GM18870 (cell line): Measurements from ENCODE around the gene CTNNA1.
"Not testable (repeated sequence)": the region's sequence is repeated elsewhere in the genome, so short reads cannot be mapped to it uniquely, and the experiment has no call there.

ENCODE experiments used
- ATAC-seq: cut with Tn5 transposase; IDR thresholded peaks from one replicate; pipeline ENCODE4 v1.9.1; 2021; ENCODE audit warnings: moderate library complexity; ENCODE audit not compliant: unreplicated experiment

The CTNNA1 gene

DNA sequence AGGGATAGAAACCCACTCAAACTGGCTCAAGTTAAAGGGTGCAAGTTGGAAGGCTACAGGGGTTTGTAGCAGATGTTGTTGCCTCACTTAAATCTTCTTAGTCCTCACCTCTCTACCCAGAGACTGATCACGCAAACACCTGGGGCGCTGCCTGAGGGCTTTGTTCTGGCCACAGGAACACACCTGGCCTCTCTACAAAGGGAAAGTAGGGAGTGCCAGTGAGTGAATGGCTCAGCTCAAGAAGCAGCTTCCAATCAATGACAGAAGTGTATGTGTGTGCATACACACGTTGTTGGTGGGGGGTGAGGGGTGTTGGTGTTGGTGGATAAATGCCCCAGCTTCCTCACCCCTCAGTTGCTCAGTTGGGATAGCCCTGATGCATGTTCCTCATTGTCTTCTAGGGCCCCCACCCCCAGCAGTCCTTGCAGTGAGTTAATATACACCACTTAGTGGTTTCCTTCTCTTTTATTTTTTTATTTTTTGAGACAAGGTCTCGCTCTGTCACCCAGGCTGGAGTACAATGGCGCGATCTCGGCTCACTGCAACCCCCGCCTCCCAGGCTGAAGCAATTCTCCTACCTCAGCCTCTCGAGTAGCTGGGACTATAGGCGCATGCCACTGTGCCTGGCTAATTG is 30.6 kb upstream of the CTNNA1 start:
- no peak for ATAC-seq

DNA sequence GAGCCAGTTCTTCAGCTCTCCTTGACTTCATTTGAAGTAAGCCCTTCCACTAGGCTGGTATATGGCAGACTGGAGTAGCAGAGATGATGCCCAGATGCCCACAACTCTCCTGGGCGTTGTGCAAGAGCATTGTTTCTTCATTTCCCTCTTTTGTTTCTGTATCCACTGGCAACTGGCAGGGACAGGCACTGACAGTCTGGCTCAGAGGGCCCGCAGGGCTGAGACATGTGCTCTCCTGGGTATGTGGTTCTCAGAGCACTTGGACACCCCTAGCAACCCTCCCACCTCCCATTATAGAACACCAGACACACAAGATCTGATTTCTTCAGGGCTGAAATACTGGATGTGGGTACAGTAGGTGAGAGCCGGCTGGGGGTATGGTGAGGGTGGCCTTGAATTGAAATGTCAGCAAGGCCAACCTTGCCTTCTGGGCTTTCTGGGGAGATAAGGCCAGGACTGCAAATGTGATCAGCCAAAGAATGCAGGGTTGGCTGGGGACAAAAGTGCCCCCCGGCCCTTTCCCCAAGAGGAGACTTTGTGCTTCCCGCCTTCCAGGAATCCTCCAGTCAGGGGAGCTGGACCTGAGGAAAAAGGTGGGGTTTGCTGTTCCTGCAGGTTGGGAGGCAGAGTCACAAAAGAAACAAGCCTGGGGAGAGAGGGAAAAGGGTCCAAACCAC is 28.6 kb upstream of the CTNNA1 start:
- ATAC-seq, result no peak

- no peak for ATAC-seq
These were observed 27.9 kb upstream of the CTNNA1 start for GRCh38 chr5:138725153-138725817.

DNA sequence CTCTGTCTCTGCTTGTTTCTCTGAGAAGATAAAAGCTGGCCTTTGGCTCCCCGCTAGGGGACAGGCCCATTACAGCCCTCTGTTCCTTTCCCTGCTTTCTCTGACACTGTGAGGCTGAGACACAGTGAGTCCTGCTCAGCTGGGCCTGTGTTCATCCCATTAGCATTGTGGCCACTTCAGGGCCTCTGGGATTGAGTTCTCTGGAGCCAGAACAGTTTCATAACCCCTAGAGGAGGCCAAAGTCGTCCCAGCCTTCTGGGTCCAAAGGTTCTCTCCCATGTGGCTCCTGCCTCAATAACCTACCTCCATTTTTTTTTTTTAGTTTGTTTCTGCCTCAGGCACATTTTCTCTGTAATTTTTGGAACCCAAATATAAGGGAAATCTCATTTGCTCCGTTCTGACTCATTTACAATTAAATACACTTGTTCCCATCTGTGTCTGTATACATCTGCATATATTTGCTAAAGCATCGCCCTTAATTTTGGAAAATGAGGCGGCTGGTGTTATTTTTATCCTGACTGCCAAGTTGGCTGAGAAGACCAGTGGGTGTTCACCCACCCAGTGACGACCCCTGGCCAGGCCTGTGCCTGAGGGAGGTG is 27.3 kb upstream of the CTNNA1 start:
- ATAC-seq, result no peak

- ATAC-seq, result no peak
These were observed 26.4 kb upstream of the CTNNA1 start for GRCh38 chr5:138726848-138727247.

- not testable (repeated sequence) for ATAC-seq
These were observed 22.7 kb upstream of the CTNNA1 start for GRCh38 chr5:138730496-138730895.

DNA sequence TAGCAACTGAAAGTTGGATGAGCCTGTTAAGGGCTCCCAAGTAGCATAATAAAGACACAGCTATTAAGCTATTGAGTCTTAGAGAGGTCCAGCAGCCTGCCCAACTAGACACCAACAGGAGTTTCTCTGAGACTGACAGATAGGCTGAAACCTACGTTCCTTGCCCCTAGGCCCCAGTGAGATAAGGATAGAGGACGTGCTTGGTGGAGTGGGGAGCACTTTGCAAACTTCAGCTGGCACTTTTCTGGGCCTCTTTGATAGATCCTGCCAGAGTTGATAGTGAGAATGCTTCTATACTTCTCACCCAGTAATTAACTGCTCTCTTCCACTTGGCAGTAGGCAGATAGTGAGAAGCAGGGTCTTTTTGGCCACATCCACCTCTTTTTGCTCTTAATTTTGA is 20.8 kb upstream of the CTNNA1 start:
- no peak for ATAC-seq

- no peak for ATAC-seq
These were observed 20.3 kb upstream of the CTNNA1 start for GRCh38 chr5:138732933-138733332.

GRCh38 chr5:138733509-138733908 is 19.7 kb upstream of the CTNNA1 start:
- ATAC-seq, result no peak

- no peak for ATAC-seq
These were observed 16.9 kb upstream of the CTNNA1 start for GRCh38 chr5:138736293-138736692.

GRCh38 chr5:138737494-138738265 is 15.5 kb upstream of the CTNNA1 start:
- ATAC-seq, result no peak

DNA sequence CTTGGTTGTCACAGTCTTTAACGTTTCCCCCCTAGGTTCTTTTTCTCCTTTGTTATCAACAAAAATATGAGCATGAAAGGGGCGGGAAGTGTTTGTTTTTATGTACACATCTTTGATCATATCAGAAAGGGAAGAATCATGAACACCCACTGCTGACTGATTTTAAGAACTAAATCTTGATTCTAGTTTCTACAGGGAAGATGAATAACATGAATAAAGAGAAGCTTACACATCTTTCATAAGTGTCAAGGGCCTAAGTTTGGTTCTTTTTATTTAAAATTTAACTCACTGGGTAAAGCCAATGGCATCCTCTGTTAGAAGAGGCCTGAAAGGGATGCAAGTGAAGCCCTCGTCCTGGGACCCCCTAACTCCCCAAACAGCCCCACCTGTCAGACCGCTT is 14.8 kb upstream of the CTNNA1 start:
- no peak for ATAC-seq

DNA sequence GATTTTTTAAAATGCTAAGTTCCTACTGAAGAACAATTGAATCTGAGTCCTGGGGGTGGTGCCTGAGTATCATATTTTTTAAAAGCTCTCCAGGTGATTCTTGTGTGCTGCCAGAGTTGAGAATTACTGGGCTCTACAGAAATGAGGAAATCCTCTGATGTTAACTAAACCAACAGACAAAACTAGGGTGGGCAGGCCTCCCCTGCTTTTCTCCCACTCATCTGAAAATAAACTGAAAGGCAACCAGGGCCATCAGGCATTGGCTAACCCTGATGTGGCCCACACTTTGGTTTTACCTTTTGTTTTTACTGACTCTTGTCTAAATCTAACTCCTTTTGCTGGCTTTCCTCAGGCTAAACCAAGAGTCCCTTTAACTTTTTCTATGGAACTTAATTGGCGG is 13.3 kb upstream of the CTNNA1 start:
- ATAC-seq, result no peak

GRCh38 chr5:138743484-138743883 is 9.7 kb upstream of the CTNNA1 start:
- ATAC-seq, result no peak

- ATAC-seq, result no peak
These were observed 8.0 kb upstream of the CTNNA1 start for GRCh38 chr5:138745268-138745667.

DNA sequence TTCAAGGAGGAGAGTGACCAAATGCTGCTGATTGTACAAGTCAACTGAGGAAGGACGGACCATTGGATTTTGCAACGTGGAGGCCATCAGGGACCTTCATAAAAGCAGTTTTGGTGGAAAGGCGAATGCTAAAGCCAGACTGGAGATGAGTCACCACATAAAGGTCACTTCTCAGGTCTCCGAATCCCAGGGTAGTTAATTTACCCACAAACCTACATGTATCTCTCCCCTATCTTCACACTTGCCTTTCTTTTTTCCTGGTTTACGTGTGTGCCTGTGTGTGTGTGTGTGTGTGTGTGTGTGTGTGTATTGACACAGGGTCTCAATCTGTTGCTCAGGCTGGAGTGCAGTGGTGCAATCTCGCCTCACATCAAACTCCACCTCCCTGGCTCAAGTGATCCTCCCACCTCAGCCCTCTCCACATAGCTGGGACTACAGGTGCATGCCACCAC is 4.6 kb upstream of the CTNNA1 start:
- ATAC-seq, result no peak

GRCh38 chr5:138751344-138751743 is 1.9 kb upstream of the CTNNA1 start:
- ATAC-seq, result not testable (repeated sequence)

GRCh38 chr5:138752341-138752950 is 779 bp upstream of the CTNNA1 start:
- no peak for ATAC-seq

DNA sequence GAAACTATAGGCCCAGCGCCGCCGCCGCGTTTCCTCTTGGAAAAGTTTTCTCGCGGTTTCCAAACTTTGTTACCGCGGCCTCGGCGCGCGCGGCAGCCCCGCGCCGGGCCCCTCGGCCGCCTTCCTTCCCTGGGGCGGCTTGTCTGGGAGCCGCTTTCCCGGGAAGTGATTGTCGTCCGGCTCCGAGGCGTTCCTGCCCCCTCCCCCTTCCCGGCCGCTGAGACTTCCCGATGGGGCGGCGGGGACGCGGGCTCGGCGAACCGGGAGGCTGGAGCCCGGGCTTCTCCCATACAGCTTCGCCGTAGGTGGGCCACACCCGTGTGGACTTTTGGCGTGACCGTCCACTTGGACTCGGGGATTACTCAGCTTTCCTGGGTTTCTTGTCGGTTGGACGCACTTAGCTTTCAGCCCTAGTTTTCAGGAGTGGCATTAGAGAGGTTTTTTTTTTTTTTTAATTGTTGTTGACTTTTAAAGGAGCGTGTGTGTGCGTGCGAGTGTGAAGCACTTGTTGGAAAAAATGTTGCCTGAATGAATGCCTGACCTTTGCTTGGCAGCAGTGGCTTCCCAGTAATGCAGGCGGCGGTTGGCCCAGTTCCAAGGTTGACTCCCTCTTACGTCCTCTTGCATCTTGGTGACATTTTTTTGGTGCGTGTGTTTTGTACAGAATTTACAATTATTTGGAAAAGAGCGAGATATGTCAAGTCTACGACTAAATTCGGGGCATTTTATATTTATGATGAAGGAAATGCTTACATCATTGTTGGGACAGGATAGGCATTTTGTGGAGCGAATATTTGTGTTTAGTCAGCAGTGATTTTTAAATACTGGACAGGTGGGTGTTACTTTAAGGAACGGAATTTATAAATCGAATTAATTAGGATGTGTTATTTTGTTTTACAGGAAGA is 821 bp downstream of the CTNNA1 start:
- ATAC-seq, result no peak

GRCh38 chr5:138754699-138755057 is 1.5 kb downstream of the CTNNA1 start:
- ATAC-seq, result no peak
